Measurements from ENCODE around the gene SGPP1.
"Not testable (repeated sequence)": the region's sequence is repeated elsewhere in the genome, so short reads cannot be mapped to it uniquely, and the experiment has no call there.

SGPP1 gene

DNA sequence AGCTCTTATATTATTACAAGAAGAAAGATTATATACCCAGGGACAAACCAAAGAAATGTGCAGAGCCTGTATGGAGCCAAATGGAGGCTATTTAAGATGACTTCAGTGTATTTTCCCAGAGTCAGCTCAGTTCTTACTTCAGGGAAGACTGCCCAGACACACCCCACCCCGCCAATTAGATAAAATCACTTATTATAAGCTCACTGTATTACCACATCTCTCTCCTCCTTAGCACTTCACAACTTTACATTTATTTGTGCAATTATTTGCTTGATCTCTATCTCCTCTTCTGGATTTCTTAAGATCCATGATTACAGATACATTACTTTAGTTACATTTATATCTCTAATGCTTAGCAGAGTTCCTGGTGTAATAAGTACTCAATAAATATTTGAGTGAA lies 61.5 kb downstream of the SGPP1 start:
- DNase-seq (ENCODE audit: low read depth), result no peak
- TF ChIP-seq, protein P1, sequence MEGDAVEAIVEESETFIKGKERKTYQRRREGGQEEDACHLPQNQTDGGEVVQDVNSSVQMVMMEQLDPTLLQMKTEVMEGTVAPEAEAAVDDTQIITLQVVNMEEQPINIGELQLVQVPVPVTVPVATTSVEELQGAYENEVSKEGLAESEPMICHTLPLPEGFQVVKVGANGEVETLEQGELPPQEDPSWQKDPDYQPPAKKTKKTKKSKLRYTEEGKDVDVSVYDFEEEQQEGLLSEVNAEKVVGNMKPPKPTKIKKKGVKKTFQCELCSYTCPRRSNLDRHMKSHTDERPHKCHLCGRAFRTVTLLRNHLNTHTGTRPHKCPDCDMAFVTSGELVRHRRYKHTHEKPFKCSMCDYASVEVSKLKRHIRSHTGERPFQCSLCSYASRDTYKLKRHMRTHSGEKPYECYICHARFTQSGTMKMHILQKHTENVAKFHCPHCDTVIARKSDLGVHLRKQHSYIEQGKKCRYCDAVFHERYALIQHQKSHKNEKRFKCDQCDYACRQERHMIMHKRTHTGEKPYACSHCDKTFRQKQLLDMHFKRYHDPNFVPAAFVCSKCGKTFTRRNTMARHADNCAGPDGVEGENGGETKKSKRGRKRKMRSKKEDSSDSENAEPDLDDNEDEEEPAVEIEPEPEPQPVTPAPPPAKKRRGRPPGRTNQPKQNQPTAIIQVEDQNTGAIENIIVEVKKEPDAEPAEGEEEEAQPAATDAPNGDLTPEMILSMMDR (IDR thresholded peaks at IDR 0.05; ENCODE audit: insufficient read depth, low read depth, low read length, missing control alignments), result no peak
- no peak overlapping the region for H3K4me3 ChIP-seq (ENCODE audit: low read length)

DNA sequence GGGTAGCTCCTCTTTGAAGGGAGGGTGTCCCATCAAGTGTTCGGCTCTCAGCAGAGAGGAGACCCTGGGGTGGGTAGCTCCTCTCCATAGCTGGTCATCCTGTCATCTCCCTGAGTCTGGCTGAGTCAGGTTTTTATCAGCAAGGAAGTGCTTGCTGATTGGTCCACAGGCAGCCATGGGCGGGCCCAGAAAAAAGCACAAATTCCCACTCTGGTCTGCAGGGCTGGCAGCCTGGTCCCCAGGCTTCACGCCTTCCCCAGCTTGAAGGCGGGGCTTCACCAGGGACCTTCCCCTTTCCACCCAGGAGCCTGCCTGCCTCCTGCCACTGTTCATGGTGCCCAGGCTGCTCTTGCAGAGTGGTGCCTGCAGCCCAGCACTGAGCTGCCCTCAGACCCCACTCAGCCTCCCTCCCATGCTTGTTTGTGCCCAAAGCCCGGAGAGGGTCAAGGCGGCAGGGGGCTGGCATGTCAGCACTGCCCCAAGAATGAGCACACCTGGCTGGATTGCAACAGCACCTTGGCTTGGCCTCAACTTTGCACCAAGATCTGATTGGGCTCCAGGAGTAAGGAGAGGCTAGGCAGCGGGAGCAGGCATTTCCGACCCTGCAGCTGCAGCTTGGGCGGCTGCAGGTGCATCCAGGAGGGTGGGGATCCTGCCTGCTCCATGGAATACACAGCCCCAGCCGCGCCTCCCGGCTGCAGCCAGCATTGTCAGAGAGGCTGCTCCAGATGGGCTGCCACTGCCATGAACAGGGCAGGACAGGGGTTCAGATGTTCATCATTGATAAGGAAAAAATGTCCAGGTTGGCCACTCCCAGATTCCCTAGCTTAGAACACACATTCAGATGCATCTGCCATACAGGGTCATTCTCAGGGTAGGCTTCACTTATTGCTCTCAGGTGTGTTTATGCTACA lies 64.2 kb downstream of the SGPP1 start:
- H3K4me3 ChIP-seq (ENCODE audit: low read length), result no peak overlapping the region
- peak; percentile 11 for DNase-seq (ENCODE audit: low read depth)
- TF ChIP-seq, protein P1 (IDR thresholded peaks at IDR 0.05; ENCODE audit: insufficient read depth, low read depth, low read length, missing control alignments), result no peak

DNA sequence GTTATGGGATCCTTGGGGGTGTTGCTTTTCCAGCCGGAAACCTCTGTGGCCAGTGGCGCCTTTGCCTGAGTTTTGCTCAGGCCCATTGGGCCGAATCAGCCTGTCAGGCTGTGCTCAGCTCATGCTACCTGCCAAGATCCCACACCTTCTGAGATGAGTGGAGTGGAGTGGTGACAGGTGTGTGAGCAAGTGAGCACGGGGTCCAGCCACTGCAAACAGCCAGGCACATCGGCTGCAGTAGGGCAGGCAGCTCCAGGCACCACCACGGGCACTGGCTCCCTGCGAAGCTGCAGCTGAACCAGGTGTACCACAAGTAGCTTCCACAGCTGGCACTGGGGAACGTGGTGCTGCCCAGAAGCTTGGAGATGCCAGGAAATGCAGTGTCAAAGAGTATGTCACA lies 65.1 kb downstream of the SGPP1 start:
- TF ChIP-seq, protein P1 (IDR thresholded peaks at IDR 0.05; ENCODE audit: insufficient read depth, low read depth, low read length, missing control alignments), result no peak

DNA sequence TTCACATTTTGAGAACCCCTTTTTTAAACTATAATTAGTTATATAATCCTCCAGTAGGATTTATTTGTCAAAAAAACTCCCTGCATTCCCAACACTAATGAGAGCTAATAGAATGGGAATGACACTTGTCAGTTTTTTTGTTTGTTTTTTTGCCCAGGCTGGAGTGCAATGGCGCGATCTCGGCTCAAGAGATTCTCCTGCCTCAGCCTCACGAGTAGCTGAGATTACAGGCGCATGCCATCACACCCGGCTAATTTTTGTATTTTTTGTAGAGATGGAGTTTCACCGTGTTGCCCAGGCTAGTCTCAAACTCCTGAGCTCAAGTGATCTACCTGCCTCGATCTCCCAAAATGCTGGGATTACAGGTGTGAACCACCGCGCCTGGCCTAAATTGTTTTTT lies 66.0 kb downstream of the SGPP1 start:
- not testable (repeated sequence) for H3K4me3 ChIP-seq (ENCODE audit: low read length); DNase-seq (ENCODE audit: low read depth)

More for the DNA sequence above, 65.1 kb downstream of the SGPP1 start:
- DNase-seq (ENCODE audit: low read depth), result no peak
- H3K4me3 ChIP-seq (ENCODE audit: low read length), result no peak overlapping the region

DNA sequence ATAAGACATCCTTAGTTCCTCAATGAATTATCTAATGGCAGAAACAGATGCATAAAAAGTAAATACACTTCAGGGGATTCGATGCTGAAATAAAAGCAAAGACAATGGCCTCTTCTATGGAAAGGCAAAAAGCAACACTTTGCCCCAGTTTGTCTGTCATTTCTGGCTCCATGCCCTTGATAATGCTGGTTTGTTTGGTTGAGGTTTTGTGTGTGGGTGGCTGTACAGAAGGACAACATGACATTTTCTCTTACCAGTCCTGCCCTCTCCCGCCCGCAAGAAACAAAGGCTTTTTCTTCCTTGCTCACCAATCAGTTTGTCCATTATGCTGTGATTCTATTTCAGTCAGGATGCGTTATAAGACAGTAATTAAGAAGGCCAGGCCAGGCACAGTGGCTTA lies 68.1 kb downstream of the SGPP1 start:
- no peak for DNase-seq (ENCODE audit: low read depth)
- H3K4me3 ChIP-seq (ENCODE audit: low read length), result no peak overlapping the region
- TF ChIP-seq, protein P1 (IDR thresholded peaks at IDR 0.05; ENCODE audit: insufficient read depth, low read depth, low read length, missing control alignments), result no peak

DNA sequence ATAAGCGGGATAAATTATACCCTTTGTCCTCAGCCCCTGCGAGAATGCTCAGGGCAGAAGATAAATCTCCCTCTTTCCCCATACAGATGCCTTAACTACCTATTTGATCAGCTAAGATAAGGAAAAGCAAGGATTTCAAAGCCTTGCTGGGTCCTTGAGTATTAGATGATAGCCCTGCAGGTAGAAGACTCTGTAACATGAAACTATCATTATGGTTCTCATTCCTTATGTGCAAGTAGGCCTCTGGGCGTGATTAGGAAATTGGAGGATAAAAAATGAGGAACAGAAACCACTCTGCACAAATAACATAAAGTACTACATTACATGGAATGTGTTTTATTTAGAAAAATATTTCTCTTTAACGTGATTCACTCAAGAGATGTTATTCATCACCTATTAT lies 71.7 kb downstream of the SGPP1 start:
- TF ChIP-seq, protein P1 (IDR thresholded peaks at IDR 0.05; ENCODE audit: insufficient read depth, low read depth, low read length, missing control alignments), result no peak
- DNase-seq (ENCODE audit: low read depth), result peak; percentile 29
- H3K4me3 ChIP-seq (ENCODE audit: low read length), result no peak overlapping the region

DNA sequence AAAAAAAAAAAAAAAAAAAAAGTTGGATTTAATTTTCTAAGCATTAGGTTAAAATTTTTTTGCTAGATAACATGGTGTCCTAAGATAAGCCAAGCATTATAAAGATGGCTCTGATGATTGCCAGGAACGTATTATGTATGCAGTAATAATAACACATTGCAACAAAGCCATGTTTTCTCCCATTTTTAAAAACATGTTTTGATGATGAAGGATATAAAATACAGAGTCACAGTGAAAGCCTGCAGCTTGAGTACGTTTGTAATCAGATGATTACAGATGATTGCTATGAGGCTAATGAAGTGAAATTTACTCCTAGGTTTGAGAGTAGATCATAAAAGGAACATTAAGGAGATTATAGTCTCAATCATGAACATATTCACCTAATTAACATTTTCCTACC lies 72.9 kb downstream of the SGPP1 start:
- no peak overlapping the region for H3K4me3 ChIP-seq (ENCODE audit: low read length)
- TF ChIP-seq, protein P1 (IDR thresholded peaks at IDR 0.05; ENCODE audit: insufficient read depth, low read depth, low read length, missing control alignments), result no peak
- no peak for DNase-seq (ENCODE audit: low read depth)
